Measurements from ENCODE around the gene IKZF2. TPM values are rescaled to one million over a fixed set of nuclear protein-coding genes. Genes with fewer than 3 reads are reported as not detected.

Gene IKZF2
- total RNA-seq, 1 donor from 2014 or later = 16.4 TPM

- no peaks in the 10 kb centered on the region for H3K27me3 ChIP-seq
- intact Hi-C loops (cut with DNase I) = no loop called here
- no peak overlapping the region for H3K4me3 ChIP-seq
- no peaks in the 10 kb centered on the region for H3K36me3 ChIP-seq
- TF ChIP-seq, protein P1, sequence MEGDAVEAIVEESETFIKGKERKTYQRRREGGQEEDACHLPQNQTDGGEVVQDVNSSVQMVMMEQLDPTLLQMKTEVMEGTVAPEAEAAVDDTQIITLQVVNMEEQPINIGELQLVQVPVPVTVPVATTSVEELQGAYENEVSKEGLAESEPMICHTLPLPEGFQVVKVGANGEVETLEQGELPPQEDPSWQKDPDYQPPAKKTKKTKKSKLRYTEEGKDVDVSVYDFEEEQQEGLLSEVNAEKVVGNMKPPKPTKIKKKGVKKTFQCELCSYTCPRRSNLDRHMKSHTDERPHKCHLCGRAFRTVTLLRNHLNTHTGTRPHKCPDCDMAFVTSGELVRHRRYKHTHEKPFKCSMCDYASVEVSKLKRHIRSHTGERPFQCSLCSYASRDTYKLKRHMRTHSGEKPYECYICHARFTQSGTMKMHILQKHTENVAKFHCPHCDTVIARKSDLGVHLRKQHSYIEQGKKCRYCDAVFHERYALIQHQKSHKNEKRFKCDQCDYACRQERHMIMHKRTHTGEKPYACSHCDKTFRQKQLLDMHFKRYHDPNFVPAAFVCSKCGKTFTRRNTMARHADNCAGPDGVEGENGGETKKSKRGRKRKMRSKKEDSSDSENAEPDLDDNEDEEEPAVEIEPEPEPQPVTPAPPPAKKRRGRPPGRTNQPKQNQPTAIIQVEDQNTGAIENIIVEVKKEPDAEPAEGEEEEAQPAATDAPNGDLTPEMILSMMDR (IDR thresholded peaks at IDR 0.05) = no peak
- no peak for ATAC-seq
- no peaks in the 10 kb centered on the region for H3K4me1 ChIP-seq
- H3K9me3 ChIP-seq = no peaks in the 10 kb centered on the region
- DNase-seq = no peak
- no peak overlapping the region for H3K27ac ChIP-seq
Measured at GRCh38 chr2:213162516-213163118, 11.2 kb upstream of the IKZF2 start.

DNA sequence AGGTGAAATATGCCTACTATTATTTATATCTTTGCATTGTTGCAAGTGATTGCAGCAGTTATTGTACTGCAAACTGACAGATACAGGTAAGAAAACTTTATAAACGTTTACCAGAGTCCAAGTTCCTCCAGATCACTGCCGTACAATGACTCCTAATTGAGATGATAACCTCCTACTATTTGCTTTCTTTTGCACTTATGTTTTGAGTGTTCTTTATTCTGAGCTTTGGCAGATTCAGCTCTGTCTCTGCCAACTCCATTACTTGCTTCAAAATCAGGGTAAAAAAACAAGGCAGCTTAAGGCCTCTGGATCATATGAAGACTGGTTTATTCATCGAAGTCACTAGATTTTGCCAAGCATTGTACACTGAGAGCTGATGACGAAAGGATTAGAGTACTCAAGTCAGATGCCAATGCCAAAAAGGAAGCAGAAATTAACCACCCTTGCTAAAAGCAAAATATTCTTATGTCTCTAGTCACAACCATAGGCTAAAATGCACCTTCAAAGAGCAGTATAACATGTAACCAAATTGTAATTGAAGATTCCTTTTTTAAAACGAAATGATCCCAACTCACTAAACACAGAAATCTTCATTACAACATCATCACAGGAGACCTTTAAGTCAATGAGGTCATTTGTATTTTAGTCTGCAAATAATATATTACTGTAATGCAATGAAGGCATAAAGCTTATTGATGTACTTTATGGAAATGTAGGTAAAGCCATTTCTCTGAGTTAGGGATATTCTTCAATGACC lies 10.5 kb upstream of the IKZF2 start:
- H3K27ac ChIP-seq = no peak overlapping the region
- ATAC-seq (peak; percentile 45), DNase-seq (no peak)
- H3K36me3 ChIP-seq = no peaks in the 10 kb centered on the region
- H3K27me3 ChIP-seq = no peaks in the 10 kb centered on the region
- no peaks in the 10 kb centered on the region for H3K4me1 ChIP-seq
- no peak overlapping the region for H3K4me3 ChIP-seq
- intact Hi-C loops (cut with DNase I) = no loop called here
- TF ChIP-seq, protein P1 (IDR thresholded peaks at IDR 0.05) = no peak
- H3K9me3 ChIP-seq = no peaks in the 10 kb centered on the region

- H3K27ac ChIP-seq = no peak overlapping the region
- TF ChIP-seq, protein P1 (IDR thresholded peaks at IDR 0.05) = no peak
- no peaks in the 10 kb centered on the region for H3K27me3 ChIP-seq
- intact Hi-C loops (cut with DNase I) = no loop called here
- DNase-seq (no peak), ATAC-seq (no peak)
- no peaks in the 10 kb centered on the region for H3K9me3 ChIP-seq
- H3K4me3 ChIP-seq = no peak overlapping the region
- H3K36me3 ChIP-seq = no peaks in the 10 kb centered on the region
- H3K4me1 ChIP-seq = no peaks in the 10 kb centered on the region
Measured at GRCh38 chr2:213159768-213160167, 8.4 kb upstream of the IKZF2 start.

DNA sequence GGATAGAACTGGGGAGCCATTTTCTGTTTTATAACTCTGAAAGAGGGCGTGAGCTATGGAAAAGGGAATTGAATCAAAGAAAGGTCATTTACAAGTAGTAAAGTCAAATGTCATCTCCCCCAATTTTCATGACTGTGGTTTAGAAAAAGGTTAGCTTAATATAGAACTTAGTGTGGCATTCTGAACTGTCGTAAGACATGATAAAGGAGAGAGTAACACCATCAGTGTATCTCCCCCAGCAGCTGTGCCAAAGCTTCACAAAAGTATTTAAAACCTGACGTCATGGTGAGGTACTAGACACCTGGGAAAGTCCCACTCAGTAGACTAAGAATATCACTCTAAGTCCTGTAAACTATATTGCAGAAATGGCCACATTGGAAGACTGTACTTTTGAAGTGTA lies 5.8 kb upstream of the IKZF2 start:
- intact Hi-C loops (cut with DNase I) = no loop called here
- H3K9me3 ChIP-seq = no peaks in the 10 kb centered on the region

DNA sequence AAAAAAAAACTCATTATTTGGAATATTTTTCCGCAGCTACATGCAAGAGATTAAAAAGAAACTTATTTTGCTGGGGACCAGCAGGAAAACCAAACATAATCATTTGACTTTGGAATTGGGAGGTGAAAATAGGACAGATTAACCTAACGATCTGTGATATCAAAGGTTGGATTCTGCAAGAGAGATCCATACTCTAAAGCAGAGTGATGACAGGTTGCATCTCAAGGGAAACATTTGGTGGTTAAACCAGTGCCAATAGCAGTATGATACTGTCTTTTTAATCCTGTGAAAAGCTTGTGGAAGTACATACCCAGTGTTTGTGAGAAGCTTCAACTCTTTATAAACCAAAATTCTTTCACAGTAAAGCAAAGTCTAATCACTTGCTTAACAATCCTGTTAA lies 5.3 kb upstream of the IKZF2 start:
- intact Hi-C loops (cut with DNase I) = no loop called here
- DNase-seq (no peak), ATAC-seq (no peak)
- no peaks in the 10 kb centered on the region for H3K9me3 ChIP-seq
- TF ChIP-seq, protein P1 (IDR thresholded peaks at IDR 0.05) = no peak
- H3K4me1 ChIP-seq = peaks cover 5% of the 10 kb centered on the region
- H3K27me3 ChIP-seq = no peaks in the 10 kb centered on the region
- H3K36me3 ChIP-seq = no peaks in the 10 kb centered on the region
- H3K27ac ChIP-seq = no peak overlapping the region
- H3K4me3 ChIP-seq = no peak overlapping the region

More for the DNA sequence above, 5.8 kb upstream of the IKZF2 start:
- Histone ChIP-seq H3K4me3 (no peak overlapping the region), H3K36me3 (no peaks in the 10 kb centered on the region), H3K4me1 (peaks cover 5% of the 10 kb centered on the region), H3K27me3 (no peaks in the 10 kb centered on the region), H3K27ac (no peak overlapping the region)
- TF ChIP-seq, protein P1 (IDR thresholded peaks at IDR 0.05) = no peak
- DNase-seq = no peak
- ATAC-seq = no peak

Measured in upper lobe of right lung (tissue), 1 donor.